HL-60 (cell line): ENCODE measurements around the gene SMARCAD1.

Experiments used
- CTCF ChIP-seq: IDR thresholded peaks from one replicate; pipeline ENCODE4 v1.5.1; 2011; ENCODE audit warnings: low read length, control low read depth, inconsistent platforms; ENCODE audit not compliant: insufficient read depth
- SPI1 ChIP-seq: IDR thresholded peaks from 2 replicates; pipeline ENCODE4 v1.6.1; 2012; ENCODE audit warnings: low read depth, mild to moderate bottlenecking, borderline replicate concordance

GRCh38 chr4:94302191-94302590 is 94.5 kb downstream of the SMARCAD1 start:
- no peak for TF ChIP-seq CTCF
- no peak for TF ChIP-seq SPI1
